GM12878 (cell line): ENCODE measurements around the gene REEP2. TPM values are rescaled to one million over a fixed set of nuclear protein-coding genes. Genes with fewer than 3 reads are reported as not detected.
A peak's percentile ranks its signal among the peaks of the same experiment; 100 is the strongest.

Source experiments
- ATAC-seq: fragments of 200-7000 bp; cut with Tn5 transposase; 3 replicates; pipeline ENCODE4 v1.9.1; 2020; ENCODE audit warnings: mild to moderate bottlenecking, moderate library complexity
- BruUV-seq: library from RNA; stranded (reverse); fragments of 400-500 nt; replicated peaks from 2 replicates; lab custom pipeline; 2021; lab: Mats Ljungman, UMichigan
- CTCF ChIA-PET: fragments of 300-600 bp; sonication (Branson Sonifier 250); formaldehyde crosslinking; extraction: SDS; loops from one replicate; lab custom pipeline; 2021; ENCODE audit warnings: inconsistent platforms; lab: Yijun Ruan, JAX
- POLR2A ChIA-PET: fragments of 350-600 bp; formaldehyde crosslinking; extraction: SDS; loops from one replicate; lab custom pipeline; 2021; ENCODE audit warnings: inconsistent platforms; lab: Charles Lee
- RAD21 ChIA-PET: fragments of 300-600 bp; sonication (Branson Sonifier 250); formaldehyde crosslinking; loops from one replicate; lab custom pipeline; 2023; ENCODE audit warnings: antibody characterized with exemption; ENCODE audit not compliant: unreplicated experiment; lab: Charles Lee
- SMC1A ChIA-PET: fragments of 300-600 bp; sonication (Branson Sonifier 250); formaldehyde crosslinking; loops from one replicate; lab custom pipeline; 2023; ENCODE audit not compliant: unreplicated experiment, uncharacterized antibody; lab: Charles Lee
- DNase-seq: peaks from one replicate; pipeline ENCODE4 v3.0.0-alpha.2; 2011; ENCODE audit warnings: low read depth, low spot score
- FAIRE-seq: peaks from 3 replicates; lab custom pipeline; 2011; peaks lifted over from hg19 to GRCh38; lab: Jason Lieb, UNC
- H2AFZ ChIP-seq: 2 replicates; pipeline ENCODE4 v1.6.0; 2011; ENCODE audit warnings: low read depth, low read length, control low read depth; ENCODE audit not compliant: control insufficient read depth
- H3K27ac ChIP-seq: 2 replicates; pipeline ENCODE4 v1.5.1; 2011; ENCODE audit warnings: control low read depth; ENCODE audit not compliant: control insufficient read depth, insufficient read depth
- H3K27me3 ChIP-seq, 2 experiments: replicated peaks in 1 of 2; 2 replicates each; pipeline versions ENCODE4 v1.6.0 to v1.6.1; 2011; ENCODE audit warnings: low read length in 1 of 2; ENCODE audit not compliant: control insufficient read depth in 2 of 2, insufficient read depth in 2 of 2
- H3K36me3 ChIP-seq, 2 experiments: 2 replicates each; pipeline ENCODE4 v1.5.1; 2011; ENCODE audit warnings: low read length in 1 of 2; ENCODE audit not compliant: control insufficient read depth in 2 of 2, insufficient read depth in 2 of 2
- H3K4me1 ChIP-seq: 2 replicates; pipeline ENCODE4 v1.6.1; 2011; ENCODE audit warnings: mild to moderate bottlenecking, low read length, moderate library complexity, mixed read lengths; ENCODE audit not compliant: control insufficient read depth, insufficient read depth
- H3K4me2 ChIP-seq: 2 replicates; pipeline ENCODE4 v1.6.0; 2011; ENCODE audit warnings: control low read depth; ENCODE audit not compliant: control insufficient read depth, insufficient read depth
- H3K4me3 ChIP-seq: fragments of 200-600 bp; sonication (generic); 2 replicates; pipeline ENCODE4 v1.5.1; 2016
- H3K79me2 ChIP-seq: 2 replicates; pipeline ENCODE4 v1.6.0; 2011; ENCODE audit warnings: low read length; ENCODE audit not compliant: control insufficient read depth, insufficient read depth
- H3K9ac ChIP-seq: 2 replicates; pipeline ENCODE4 v1.8.0; 2011; ENCODE audit warnings: low read length, control low read depth, mixed read lengths; ENCODE audit not compliant: control insufficient read depth, insufficient read depth
- H3K9me3 ChIP-seq: replicated peaks from 3 replicates; pipeline ENCODE4 v1.5.1; 2011; ENCODE audit warnings: mild to moderate bottlenecking, low read length; ENCODE audit not compliant: control insufficient read depth, insufficient read depth
- H4K20me1 ChIP-seq: 2 replicates; pipeline ENCODE4 v1.6.0; 2011; ENCODE audit not compliant: control insufficient read depth, insufficient read depth
- ASH2L ChIP-seq: fragments of 300-600, 200-600 bp; sonication (generic); IDR thresholded peaks from 2 replicates; pipeline ENCODE4 v1.6.1; 2017; ENCODE audit warnings: low read depth, mild to moderate bottlenecking, borderline replicate concordance
- BHLHE40 ChIP-seq, 2 experiments: fragments of 450-650 bp in 1 of 2; IDR thresholded peaks; 2 replicates each; pipeline ENCODE4 v1.6.1; 2011 to 2017; ENCODE audit warnings: low read depth in 2 of 2, borderline replicate concordance in 1 of 2, improper control_type of control experiment in 1 of 2, low read length in 1 of 2, mild to moderate bottlenecking in 1 of 2
- IKZF1 ChIP-seq: fragments of 450-650 bp; conservative IDR thresholded peaks from 2 replicates; pipeline ENCODE4 v1.6.1; 2017; ENCODE audit warnings: antibody characterized with exemption, mild to moderate bottlenecking
- KLF5 ChIP-seq: fragments of 450-650 bp; IDR thresholded peaks from 2 replicates; pipeline ENCODE4 v1.6.1; 2014; ENCODE audit warnings: mild to moderate bottlenecking; ENCODE audit not compliant: partially characterized antibody
- LARP7 ChIP-seq: fragments of 450-650 bp; IDR thresholded peaks from 2 replicates; pipeline ENCODE4 v1.6.1; 2017; ENCODE audit warnings: mild to moderate bottlenecking
- PAX5 ChIP-seq: IDR thresholded peaks from 2 replicates; pipeline ENCODE4 v1.6.1; 2011; ENCODE audit warnings: low read depth, low read length, borderline replicate concordance
- POLR2AphosphoS5 ChIP-seq: IDR thresholded peaks from 2 replicates; pipeline ENCODE4 v1.6.1; 2011; ENCODE audit warnings: mild to moderate bottlenecking, low read length, inconsistent platforms
- SPI1 ChIP-seq: IDR thresholded peaks from 2 replicates; pipeline ENCODE4 v1.6.1; 2011; ENCODE audit warnings: low read depth, mild to moderate bottlenecking, low read length, moderate library complexity, borderline replicate concordance; ENCODE audit not compliant: insufficient read depth
- STAT3 ChIP-seq: IDR thresholded peaks from 2 replicates; pipeline ENCODE4 v1.6.1; 2011; ENCODE audit warnings: low read depth, low read length, improper control_type of control experiment
- SUZ12 ChIP-seq: fragments of 200-600 bp; sonication (generic); IDR thresholded peaks from one replicate; pipeline ENCODE4 v1.6.1; 2018; ENCODE audit warnings: antibody characterized with exemption, mild to moderate bottlenecking; ENCODE audit not compliant: unreplicated experiment
- YBX1 ChIP-seq: fragments of 450-650 bp; IDR thresholded peaks from 2 replicates; pipeline ENCODE4 v1.6.1; 2016; ENCODE audit warnings: antibody characterized with exemption
- YY1 ChIP-seq: IDR thresholded peaks from 2 replicates; pipeline ENCODE4 v1.6.1; 2011; ENCODE audit warnings: low read depth, mild to moderate bottlenecking, low read length
- WGBS: methylation state at CpG from one replicate; pipeline ENCODE4 v1.1.6; 2016; ENCODE audit warnings: low lambda C conversion rate; ENCODE audit not compliant: insufficient replicate concordance, insufficient coverage; ENCODE audit errors: missing lambda C conversion rate; 5-methylcytosine and 5-hydroxymethylcytosine counted together
- in situ Hi-C: fragments of 300-500 bp; cut with MboI; formaldehyde crosslinking; loops from 9 replicates; pipeline ENCODE4 v1.14.3; 2018; ENCODE audit warnings: mixed read lengths
- intact Hi-C: fragments of 100-400 bp; cut with micrococcal nuclease; formaldehyde crosslinking; loops from one replicate; pipeline ENCODE4 v1.14.2; 2022; ENCODE audit not compliant: unreplicated experiment
- polyA plus RNA-seq, 11 experiments: library from polyadenylated mRNA; depleted of rRNA in 4 of 11; unstranded in 6 of 11; stranded (reverse) in 5 of 11; fragments of >200 nt; fragmentation: Nextera tagmentation in 4 of 11; fragmentation: Illumina TruSeq in 1 of 11; extraction: Ambion mirVana in 4 of 11; extraction: Trizol in 1 of 11; gene quantifications; 1 replicate in 1 of 11; 2 replicates in 10 of 11; pipeline versions ENCODE4 v1.2.1 to v1.2.3, GENCODE V29; 2011 to 2016; ENCODE audit warnings: inconsistent platforms in 2 of 11, missing spikeins in 2 of 11, low read depth in 1 of 11
- total RNA-seq, 4 experiments: library from RNA; depleted of rRNA in 3 of 4; stranded (reverse); fragments of >200 nt in 3 of 4; fragmentation: Illumina TruSeq in 1 of 4; extraction: Trizol in 1 of 4; gene quantifications; 2 replicates each; pipeline versions ENCODE4 v1.2.1 to v1.2.3, GENCODE V29; 2013 to 2021
- TF ChIP-seq, protein P1 (sequence below): fragments of 450-650 bp; IDR thresholded peaks from 2 replicates; pipeline ENCODE4 v1.6.1; 2016; ENCODE audit warnings: mild to moderate bottlenecking
- TF ChIP-seq, protein P2 (sequence below): fragments of 450-650 bp; formaldehyde crosslinking; IDR thresholded peaks from 2 replicates; pipeline ENCODE4 v1.4.0; 2020; ENCODE audit warnings: mild to moderate bottlenecking, moderate library complexity
- TF ChIP-seq, protein P3 (sequence below): fragments of 450-650 bp; IDR thresholded peaks from 2 replicates; pipeline ENCODE4 v1.6.1; 2017; ENCODE audit warnings: low read depth, mild to moderate bottlenecking, moderate library complexity

The REEP2 gene
- total and polyA plus RNA-seq, 10 of the 15 experiments (the other 5 are each of a cell fraction or from before 2014, with no cell fraction given), result 0.10 to 3.1 (median 2.0) TPM

DNA sequence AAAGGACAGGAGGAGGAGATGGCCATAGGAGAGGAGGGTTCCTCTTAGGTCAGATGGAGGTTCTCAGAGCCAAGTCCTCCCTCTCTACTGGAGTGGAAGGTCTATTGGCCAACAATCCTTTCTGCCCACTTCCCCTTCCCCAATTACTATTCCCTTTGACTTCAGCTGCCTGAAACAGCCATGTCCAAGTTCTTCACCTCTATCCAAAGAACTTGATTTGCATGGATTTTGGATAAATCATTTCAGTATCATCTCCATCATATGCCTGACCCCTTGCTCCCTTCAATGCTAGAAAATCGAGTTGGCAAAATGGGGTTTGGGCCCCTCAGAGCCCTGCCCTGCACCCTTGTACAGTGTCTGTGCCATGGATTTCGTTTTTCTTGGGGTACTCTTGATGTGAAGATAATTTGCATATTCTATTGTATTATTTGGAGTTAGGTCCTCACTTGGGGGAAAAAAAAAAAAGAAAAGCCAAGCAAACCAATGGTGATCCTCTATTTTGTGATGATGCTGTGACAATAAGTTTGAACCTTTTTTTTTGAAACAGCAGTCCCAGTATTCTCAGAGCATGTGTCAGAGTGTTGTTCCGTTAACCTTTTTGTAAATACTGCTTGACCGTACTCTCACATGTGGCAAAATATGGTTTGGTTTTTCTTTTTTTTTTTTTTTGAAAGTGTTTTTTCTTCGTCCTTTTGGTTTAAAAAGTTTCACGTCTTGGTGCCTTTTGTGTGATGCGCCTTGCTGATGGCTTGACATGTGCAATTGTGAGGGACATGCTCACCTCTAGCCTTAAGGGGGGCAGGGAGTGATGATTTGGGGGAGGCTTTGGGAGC, 29.5 kb downstream of the REEP2 start:
- SMC1A ChIA-PET, result interaction anchor here (1.4 kb wide), 1 partner anchor 29 kb away, joined by 6 read pairs; no protein-coding TSS in a partner anchor
- H3K4me1 ChIP-seq, result peaks cover 7% of the 10 kb centered on the region
- no peak overlapping the region for H3K4me3 ChIP-seq
- in situ Hi-C loops (no loop called here), intact Hi-C loops (loop anchor here (10.0 kb wide), 2 partner anchors 714 to 796 kb away; partner anchors contain the start of gene HNRNPA0)
- POLR2A ChIA-PET, result no interaction called here
- H3K27me3 ChIP-seq, result peaks cover 0 to 6% of the 10 kb centered on the region in 2 experiments; a peak in 1 of 4 replicates
- no peaks in the 10 kb centered on the region; a peak in 1 of 4 replicates for H3K36me3 ChIP-seq
- CTCF ChIA-PET, result interaction anchor here (1.4 kb wide), 1 partner anchor 17 kb away, joined by 4 read pairs; no protein-coding TSS in a partner anchor
- no peak for DNase-seq
- no peak overlapping the region for H3K4me2 ChIP-seq
- no peaks in the 10 kb centered on the region for H4K20me1 ChIP-seq
- RAD21 ChIA-PET, result no interaction called here
- ATAC-seq, result no peak
- H3K9ac ChIP-seq, result no peak overlapping the region
- no peak for FAIRE-seq
- H3K9me3 ChIP-seq, result no peaks in the 10 kb centered on the region
- H3K27ac ChIP-seq, result no peak overlapping the region
- no peaks in the 10 kb centered on the region for H3K79me2 ChIP-seq
- no peak overlapping the region for H2AFZ ChIP-seq
- BruUV-seq, result no TSS peak
- 67% methylated on average over 6 of the region's 7 CpGs for WGBS
- TF ChIP-seq ASH2L (no peak), SPI1 (peak; percentile 29; the same call in 1 of the 2 replicates), YBX1 (no peak), LARP7 (no peak), STAT3 (no peak), BHLHE40 (IDR thresholded peaks at IDR 0.05; ENCODE audit: borderline replicate concordance in 1 of 2, low read depth in 2 of 2, low read length in 1 of 2) (no peak), YY1 (no peak), POLR2AphosphoS5 (peak; percentile 84), IKZF1 (no peak), PAX5 (0 out of 2 replicates have a peak, but pooled peaks have one; percentile 10), SUZ12 (no peak), KLF5 (no peak)
- TF ChIP-seq, protein P1, sequence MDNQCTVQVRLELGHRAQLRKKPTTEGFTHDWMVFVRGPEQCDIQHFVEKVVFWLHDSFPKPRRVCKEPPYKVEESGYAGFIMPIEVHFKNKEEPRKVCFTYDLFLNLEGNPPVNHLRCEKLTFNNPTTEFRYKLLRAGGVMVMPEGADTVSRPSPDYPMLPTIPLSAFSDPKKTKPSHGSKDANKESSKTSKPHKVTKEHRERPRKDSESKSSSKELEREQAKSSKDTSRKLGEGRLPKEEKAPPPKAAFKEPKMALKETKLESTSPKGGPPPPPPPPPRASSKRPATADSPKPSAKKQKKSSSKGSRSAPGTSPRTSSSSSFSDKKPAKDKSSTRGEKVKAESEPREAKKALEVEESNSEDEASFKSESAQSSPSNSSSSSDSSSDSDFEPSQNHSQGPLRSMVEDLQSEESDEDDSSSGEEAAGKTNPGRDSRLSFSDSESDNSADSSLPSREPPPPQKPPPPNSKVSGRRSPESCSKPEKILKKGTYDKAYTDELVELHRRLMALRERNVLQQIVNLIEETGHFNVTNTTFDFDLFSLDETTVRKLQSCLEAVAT, result peak; percentile 33; the same call in 1 of the 2 replicates
- TF ChIP-seq, protein P2, sequence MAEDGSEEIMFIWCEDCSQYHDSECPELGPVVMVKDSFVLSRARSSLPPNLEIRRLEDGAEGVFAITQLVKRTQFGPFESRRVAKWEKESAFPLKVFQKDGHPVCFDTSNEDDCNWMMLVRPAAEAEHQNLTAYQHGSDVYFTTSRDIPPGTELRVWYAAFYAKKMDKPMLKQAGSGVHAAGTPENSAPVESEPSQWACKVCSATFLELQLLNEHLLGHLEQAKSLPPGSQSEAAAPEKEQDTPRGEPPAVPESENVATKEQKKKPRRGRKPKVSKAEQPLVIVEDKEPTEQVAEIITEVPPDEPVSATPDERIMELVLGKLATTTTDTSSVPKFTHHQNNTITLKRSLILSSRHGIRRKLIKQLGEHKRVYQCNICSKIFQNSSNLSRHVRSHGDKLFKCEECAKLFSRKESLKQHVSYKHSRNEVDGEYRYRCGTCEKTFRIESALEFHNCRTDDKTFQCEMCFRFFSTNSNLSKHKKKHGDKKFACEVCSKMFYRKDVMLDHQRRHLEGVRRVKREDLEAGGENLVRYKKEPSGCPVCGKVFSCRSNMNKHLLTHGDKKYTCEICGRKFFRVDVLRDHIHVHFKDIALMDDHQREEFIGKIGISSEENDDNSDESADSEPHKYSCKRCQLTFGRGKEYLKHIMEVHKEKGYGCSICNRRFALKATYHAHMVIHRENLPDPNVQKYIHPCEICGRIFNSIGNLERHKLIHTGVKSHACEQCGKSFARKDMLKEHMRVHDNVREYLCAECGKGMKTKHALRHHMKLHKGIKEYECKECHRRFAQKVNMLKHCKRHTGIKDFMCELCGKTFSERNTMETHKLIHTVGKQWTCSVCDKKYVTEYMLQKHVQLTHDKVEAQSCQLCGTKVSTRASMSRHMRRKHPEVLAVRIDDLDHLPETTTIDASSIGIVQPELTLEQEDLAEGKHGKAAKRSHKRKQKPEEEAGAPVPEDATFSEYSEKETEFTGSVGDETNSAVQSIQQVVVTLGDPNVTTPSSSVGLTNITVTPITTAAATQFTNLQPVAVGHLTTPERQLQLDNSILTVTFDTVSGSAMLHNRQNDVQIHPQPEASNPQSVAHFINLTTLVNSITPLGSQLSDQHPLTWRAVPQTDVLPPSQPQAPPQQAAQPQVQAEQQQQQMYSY (CRISPR knock-in tag), result peak; percentile 26; the same call in 1 of the 2 replicates
- TF ChIP-seq, protein P3, sequence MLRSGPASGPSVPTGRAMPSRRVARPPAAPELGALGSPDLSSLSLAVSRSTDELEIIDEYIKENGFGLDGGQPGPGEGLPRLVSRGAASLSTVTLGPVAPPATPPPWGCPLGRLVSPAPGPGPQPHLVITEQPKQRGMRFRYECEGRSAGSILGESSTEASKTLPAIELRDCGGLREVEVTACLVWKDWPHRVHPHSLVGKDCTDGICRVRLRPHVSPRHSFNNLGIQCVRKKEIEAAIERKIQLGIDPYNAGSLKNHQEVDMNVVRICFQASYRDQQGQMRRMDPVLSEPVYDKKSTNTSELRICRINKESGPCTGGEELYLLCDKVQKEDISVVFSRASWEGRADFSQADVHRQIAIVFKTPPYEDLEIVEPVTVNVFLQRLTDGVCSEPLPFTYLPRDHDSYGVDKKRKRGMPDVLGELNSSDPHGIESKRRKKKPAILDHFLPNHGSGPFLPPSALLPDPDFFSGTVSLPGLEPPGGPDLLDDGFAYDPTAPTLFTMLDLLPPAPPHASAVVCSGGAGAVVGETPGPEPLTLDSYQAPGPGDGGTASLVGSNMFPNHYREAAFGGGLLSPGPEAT, result no peak
